ENCODE measurements around the gene PTPN4.

The PTPN4 gene

DNA sequence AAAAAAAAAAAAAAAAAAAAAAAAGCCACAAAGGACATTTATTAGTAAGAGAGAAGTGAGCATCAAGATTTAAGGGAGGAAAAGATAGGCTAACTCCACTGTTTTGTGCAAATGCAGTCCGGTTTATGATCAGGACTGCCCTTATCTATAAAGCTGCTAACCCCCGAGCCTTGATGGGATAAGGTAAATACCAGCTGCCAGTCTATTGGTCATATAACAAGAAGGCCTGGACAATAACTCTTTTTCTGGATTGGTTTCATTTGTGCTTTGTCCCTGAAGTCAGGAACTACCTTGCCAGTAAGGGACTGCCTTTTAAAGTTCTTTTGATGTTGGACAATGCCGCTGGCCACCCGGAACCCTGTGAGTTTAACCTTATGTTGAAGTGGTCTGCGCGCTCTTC is 15.4 kb downstream of the PTPN4 start:
- TF ChIP-seq, protein P1, sequence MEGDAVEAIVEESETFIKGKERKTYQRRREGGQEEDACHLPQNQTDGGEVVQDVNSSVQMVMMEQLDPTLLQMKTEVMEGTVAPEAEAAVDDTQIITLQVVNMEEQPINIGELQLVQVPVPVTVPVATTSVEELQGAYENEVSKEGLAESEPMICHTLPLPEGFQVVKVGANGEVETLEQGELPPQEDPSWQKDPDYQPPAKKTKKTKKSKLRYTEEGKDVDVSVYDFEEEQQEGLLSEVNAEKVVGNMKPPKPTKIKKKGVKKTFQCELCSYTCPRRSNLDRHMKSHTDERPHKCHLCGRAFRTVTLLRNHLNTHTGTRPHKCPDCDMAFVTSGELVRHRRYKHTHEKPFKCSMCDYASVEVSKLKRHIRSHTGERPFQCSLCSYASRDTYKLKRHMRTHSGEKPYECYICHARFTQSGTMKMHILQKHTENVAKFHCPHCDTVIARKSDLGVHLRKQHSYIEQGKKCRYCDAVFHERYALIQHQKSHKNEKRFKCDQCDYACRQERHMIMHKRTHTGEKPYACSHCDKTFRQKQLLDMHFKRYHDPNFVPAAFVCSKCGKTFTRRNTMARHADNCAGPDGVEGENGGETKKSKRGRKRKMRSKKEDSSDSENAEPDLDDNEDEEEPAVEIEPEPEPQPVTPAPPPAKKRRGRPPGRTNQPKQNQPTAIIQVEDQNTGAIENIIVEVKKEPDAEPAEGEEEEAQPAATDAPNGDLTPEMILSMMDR (IDR thresholded peaks at IDR 0.05; ENCODE audit: extremely low read depth, missing control alignments) = no peak
- DNase-seq (ENCODE audit: low spot score) = no peak

GRCh38 chr2:119782308-119783027 is 22.7 kb downstream of the PTPN4 start:
- TF ChIP-seq, protein P1 (IDR thresholded peaks at IDR 0.05; ENCODE audit: extremely low read depth, missing control alignments) = no peak
- DNase-seq (ENCODE audit: low spot score) = no peak

- TF ChIP-seq, protein P1 (IDR thresholded peaks at IDR 0.05; ENCODE audit: extremely low read depth, missing control alignments) = no peak
- no peak for DNase-seq (ENCODE audit: low spot score)
Observed at GRCh38 chr2:119784876-119785275, 25.2 kb downstream of the PTPN4 start.

- DNase-seq (ENCODE audit: low spot score) = no peak
- TF ChIP-seq, protein P1 (IDR thresholded peaks at IDR 0.05; ENCODE audit: extremely low read depth, missing control alignments) = no peak
Observed at GRCh38 chr2:119786295-119786694, 26.6 kb downstream of the PTPN4 start.

- no peak for DNase-seq (ENCODE audit: low spot score)
- TF ChIP-seq, protein P1 (IDR thresholded peaks at IDR 0.05; ENCODE audit: extremely low read depth, missing control alignments) = no peak
Observed at GRCh38 chr2:119788752-119789151, 29.0 kb downstream of the PTPN4 start.

DNA sequence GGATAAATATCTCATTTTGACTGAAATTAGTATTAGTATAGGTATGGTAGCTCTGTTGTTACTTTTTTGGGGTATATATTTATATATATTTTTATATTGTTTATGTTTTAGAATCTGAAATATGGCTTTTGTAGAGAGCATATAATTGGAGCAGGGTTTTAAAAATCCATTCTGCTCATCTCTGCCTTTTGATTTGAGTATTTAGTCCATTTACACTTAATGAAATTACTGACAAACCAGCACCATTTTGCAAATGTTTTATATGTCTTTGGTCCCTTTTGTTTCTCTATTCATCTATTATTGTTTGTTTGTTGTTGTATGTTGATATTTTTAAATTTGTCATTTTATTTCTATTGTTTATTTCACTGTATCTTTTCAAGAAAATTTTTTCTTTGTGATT is 30.7 kb downstream of the PTPN4 start:
- TF ChIP-seq, protein P1 (IDR thresholded peaks at IDR 0.05; ENCODE audit: extremely low read depth, missing control alignments) = no peak
- no peak for DNase-seq (ENCODE audit: low spot score)

DNA sequence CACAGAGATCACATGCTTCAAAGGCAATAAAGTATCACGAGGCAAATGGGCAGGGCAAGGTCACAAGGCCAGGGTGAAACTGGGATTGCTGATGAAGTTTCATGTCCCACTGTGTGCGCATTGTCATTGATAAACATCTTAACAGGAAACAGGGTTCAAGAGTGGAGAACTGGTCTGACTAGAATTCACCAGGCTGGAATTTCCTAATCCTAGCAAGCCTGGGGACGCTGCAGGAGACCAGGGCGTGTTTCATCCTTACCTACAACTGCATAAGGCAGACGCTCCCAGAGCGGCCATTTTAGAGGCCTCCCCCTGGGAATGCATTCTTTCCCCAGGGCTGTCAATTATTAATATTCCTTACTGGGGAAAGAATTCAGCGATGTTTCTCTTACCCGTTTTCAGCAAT is 33.2 kb downstream of the PTPN4 start:
- DNase-seq (ENCODE audit: low spot score) = no peak
- TF ChIP-seq, protein P1 (IDR thresholded peaks at IDR 0.05; ENCODE audit: extremely low read depth, missing control alignments) = no peak

Data from GM20000 (cell line).